Stimulated activated CD8-positive, alpha-beta memory T cell treated with anti-CD3 and anti-CD28 coated beads, Interleukin-4, amount 100 ng/mL, for 48 hours (primary cell): ENCODE measurements around the gene RBP5.

Source experiments
- DNase-seq: peaks from one replicate; pipeline ENCODE4 v3.0.0-alpha.2; 2020

Gene RBP5

DNA sequence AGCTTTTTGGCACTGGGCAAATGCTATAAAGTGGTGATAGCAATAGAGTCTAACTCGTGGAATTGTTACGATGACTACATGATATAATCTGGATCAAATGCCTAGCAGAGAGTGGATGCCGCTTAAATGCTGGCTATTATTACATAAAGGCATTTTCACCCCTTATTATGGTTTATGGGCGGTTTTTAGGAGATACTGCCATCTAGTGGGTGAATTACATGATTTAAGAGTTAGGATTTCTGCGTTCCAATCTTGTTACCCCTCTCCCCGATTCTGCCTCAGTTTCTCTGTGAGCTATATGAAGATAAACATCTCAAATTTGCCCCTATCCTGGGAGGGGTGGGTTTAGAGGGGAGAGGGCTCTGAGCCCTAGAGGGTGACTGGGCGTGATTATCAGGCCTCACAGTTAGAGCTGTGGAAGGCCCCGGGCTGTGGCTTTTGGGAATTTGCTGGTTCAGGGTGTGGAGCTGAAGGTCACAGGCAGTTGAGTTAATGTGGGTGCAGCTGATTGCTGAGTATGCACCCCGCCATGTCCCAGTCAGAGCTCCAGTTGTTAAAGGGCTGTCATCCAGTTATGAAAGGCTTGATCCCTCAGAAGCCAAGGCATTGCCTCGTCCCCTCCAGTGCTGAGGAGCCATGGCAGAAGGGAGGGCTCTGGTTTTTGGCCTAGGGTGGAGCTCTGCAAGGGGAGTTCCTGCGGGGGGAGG lies 15.9 kb upstream of the RBP5 start:
- no peak for DNase-seq

DNA sequence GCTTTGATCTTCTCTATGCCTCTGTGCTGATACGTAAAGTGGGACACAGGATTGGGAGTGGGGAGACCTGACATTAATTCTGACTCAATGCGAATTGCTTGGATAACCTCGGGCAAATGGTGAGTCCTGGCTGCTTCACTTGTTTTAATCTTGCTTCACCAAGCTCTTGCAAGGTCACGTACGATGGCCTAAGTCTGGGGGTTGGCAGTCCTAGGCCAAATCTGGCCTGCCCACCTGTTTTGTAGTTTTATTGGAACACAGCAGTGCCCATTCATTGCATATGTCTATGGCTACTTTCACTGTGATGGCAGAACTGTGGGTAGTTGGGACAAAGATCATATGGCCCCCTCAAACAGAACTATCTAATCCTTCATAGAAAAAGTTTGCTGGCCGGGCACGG lies 14.9 kb upstream of the RBP5 start:
- no peak for DNase-seq

DNA sequence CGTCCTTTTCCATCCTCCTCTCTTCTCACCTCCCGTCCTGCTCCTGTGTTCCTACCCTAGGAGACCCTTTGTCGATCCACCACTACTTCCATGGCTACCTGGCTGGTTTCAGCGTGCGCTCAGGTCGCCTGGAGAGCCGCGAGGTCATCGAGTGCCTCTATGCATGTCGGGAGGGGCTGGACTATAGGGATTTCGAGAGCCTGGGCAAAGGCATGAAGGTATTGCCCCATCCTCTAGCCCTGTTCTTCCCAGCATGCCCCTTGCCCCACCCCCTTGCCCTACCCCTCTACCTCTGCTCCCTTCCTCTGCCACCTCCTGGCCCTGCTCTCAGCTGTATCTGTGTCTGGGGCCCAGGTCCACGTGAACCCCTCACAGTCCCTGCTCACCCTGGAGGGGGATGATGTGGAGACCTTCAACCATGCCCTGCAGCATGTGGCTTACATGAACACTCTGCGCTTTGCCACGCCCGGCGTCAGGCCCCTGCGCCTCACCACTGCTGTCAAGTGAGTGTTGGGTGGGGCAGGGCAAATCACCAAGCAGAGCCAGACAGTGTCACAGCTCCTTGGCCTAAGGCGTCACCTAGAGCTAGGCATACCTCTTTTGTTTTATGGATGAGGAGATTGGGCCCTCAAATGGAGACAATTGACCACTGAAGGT lies 14.2 kb upstream of the RBP5 start:
- DNase-seq: no peak

DNA sequence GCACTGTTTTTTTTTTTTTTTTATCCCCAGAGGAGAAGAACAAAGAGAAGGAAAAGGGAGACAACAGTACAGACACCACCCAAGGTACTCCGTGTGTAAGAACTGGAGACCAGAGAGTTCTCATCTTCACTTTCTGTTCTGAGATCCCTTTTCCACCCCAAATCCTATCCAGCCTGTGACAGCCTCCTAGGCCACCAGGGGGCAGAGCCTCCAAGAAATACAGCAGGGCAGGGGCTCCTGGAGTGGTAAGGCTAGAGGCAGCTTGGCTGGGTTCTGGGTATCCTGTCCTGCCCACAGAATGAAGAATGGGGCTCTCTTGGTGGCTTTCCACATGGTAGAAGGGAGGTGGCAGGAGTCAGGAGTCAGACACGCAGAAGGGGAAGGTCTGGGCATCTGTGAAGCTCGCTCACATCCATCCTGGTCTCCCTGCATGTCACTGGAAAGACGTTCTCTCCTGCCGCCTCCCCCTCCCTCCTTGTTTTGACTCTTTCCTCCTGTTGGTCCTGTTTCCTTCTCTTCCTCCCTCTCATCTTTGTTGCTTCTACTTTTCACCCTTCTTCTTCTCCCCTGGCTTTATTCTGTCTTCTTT lies 13.5 kb upstream of the RBP5 start:
- peak; percentile 69 for DNase-seq

DNA sequence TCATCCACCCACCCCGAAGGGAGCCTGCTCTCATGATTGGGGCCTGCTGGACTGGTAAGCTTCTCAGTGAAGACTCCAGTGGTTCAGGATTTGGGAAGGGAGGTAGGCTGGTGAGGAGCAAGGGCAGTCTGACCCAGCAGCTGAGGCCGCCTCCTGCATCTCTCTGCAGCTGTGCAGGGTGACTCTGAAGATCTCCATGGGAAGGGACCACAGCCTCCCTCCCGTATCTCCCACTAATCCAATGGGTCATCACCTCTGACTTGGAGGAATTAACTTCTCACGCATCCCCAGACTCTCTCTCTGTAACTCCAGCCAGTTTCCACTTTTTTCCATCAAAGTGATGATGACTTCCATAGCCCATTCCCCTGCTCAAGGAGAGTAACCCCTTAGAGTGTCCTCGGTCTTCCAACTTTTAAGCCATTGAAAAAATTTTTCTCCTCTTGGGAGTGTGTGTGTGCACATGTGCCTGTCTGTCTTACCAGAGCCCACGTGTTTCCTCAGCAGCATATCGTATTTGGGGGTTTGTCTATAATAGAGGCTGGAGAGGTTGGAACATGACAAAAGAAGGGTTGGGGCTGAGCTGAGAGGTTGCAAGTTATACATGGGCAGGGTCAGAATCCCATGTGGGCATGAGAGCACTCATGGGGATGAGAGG lies 12.8 kb upstream of the RBP5 start:
- no peak for DNase-seq

DNA sequence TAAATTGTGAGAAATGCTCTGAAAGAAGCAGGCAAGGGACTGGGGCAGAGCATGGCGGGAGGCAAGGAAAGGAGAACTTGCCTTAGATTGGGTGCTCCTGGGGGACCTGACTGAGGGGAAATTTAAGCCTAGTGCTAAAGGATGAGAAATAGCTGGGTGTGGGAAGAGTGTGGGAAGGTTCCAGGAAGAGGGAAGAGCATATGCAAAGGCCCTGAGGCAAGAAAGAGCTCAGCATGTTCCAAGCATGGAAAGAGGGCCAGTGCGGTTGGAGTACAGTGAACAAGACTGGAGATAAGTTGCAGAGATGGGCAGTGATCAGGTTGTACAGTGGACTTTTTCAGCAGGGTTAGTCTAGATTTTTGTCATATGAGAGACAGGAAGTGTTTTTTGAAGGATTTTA lies 10.5 kb upstream of the RBP5 start:
- no peak for DNase-seq

DNA sequence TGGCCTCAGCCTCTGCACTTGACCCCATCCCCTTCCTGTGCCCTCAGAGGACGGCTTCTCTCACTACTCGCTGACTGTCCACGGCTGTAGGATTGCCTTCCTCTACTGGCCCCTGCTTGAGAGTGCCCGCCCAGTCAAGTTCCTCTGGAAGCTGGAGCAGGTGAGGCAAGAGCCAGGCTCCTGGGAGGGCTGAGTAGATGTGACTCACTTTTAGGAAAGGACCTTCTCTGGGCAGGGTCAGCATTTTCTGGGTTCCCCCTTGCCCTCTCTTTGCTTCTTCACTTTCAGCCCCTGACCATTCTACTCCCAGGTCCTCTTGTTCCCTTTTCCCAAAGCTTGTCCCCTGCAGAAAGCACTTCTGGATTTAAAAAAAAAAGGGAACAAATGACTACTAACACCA lies 9.2 kb upstream of the RBP5 start:
- no peak for DNase-seq

DNA sequence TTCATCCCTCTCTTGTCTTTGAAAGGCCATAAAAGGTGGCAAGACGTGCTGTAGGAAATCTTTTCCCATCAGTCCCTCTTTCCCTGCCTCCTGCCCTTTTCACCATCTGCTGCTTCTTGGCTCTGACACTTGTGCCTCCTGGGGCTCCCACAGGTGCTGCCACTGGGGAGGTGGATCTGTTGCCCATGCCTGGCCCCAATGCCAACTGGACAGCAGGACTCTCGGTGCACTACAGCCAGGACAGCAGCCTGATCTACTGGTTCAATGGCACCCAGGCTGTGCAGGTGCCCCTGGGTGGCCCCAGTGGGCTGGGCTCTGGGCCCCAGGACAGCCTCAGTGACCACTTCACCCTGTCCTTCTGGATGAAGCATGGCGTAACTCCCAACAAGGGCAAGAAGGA lies 8.0 kb upstream of the RBP5 start:
- no peak for DNase-seq

DNA sequence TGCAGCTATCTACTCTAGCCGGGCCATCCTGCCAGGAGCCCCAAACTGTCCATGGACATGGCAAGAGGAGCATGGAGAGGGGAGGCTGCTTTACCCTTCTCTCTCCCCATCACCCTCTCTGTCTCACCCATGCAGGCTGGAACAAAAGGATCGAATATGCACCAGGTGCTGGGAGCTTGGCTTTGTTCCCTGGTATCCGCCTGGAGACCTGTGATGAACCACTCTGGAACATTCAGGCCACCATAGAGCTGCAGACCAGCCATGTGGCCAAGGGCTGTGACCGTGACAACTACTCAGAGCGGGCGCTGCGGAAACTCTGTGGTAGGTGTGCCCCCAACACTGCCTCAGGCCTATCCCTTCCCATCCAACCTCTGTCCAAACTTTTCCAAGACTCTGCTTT lies 7.4 kb upstream of the RBP5 start:
- no peak for DNase-seq

DNA sequence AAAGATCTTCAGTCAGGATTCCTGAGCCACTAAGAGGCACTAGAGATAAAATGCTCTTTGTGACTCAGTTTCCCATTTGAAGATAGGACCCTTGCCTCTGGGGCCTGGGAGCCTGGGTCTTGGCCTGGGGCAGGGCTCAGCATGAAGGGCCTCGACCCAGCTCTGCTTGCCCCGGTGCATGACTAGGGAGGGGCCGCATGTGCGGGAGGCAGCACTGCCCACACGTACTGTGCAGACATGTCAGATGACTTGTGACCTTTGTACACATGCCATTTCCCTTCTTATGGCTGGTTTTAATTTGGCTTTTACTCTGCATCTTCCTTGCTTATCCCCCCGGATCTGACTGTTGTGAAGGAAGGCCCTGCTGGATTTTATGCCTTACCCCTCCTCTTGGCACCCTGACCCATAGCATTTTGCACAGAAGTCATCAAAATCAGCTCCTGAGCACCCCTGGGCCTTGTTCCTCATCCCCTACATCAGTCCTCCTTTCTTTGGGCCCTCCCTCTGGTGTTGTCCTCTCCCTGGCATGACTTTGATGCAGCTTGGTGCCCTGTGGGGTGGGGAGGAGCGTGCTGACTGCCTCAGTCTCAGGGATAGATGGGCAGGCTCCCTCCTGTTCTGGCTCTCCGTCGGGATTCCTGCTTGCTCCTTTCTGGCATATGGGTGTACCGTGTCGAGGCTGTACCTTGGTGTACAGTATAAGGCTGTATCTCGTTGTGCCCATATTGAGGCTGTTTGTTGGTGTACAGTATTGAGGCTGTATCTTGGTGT lies 5.9 kb upstream of the RBP5 start:
- DNase-seq: no peak

DNA sequence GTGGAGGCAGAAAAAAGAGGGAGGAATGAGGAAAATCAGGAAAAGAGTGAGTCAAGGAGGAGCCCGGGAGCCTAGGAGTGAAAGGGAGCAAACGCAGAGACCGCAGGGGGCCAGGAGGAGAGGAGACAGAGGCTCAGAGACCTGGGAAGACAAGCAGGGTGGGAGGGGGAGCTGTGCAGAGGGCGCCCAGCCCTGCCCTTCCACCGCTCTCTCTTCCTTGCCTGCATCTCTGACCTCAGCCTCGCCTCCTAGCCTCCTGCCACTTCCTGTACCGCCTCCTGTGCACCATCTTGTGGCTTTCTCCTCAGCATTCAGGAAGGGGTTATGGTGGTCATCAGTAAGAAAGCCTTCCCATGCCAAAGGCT lies 2.8 kb upstream of the RBP5 start:
- peak; percentile 51 for DNase-seq

DNA sequence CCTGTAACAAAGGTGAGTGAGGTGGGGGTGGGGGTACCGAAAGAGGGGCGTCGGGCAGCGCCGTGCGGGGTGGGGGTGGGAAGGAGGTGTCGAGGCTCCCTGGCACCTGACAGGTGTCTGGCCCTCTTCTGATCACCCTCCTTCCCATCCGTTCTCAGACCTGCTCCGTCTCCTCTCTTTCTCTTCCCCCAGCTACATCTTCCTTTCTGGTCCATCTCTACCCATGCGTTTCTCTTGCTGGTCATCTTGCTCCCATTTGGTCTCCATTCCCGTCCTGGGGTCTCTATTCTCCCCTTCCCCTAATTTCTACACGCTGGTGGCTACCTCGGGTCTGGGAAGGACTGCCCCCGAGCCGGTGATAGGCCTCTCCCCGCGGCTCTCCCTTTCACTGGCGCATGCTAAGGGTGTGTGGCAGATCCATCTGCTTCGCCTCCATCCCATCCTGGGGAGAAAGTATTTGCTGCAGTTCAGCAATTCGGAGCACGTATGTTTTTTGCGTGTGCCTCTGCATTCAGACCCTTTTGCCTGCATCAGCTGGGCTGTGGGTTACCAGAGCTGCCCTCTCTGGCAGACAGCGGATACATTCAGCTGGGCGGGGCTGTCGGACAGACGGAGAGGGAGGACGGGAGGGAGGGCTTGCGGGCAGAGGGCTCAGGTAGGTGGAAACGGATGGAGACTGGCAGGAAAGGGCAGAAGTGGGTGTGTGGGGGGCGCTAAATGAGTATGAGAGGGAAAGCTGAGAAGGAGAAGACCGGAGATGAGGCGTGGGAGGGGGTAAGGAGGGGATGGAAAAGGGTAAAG lies 2.2 kb upstream of the RBP5 start:
- peak; percentile 74 for DNase-seq

DNA sequence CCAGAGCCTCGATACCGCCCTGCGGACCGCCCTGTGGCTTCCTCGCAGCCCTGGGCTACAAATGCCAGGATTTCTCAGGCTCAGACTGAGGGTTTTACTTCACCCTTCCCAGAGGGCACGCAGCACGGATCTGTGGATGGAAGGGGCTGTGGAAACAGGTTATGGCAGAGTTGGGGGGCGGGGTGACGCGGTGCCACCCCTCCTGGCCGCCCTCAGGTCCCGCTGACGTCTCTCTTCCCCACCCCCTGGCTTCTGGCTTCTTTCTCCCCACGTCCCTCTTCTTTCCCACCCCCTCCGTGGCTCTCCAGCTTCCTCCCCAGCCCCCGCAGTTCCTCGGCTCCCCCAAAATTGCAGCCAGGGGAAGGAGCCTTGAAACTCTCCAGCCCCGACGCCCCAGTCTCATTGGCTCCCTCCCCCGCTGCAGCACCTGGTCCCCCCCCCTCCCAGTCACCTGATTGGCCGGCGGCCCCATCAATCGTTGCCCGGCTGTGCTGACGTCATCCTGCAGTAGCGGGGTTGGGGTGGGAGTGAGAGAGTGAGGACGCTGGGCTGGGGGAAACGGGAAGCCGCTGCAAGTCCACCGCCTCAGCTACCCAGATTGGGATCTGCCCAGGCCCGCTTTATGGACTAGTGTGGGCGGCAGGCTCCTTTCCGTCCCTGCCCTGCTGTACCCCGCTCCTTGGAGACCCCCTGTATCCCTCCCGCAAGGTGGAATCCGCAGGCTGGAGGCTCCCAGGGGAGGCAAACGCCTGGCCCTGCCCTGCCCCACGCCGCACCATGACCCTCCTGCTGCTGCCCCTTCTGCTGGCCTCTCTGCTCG lies 1.4 kb upstream of the RBP5 start, which contains the start of gene CLSTN3:
TSS of gene CLSTN3 (plus strand) at position 500 of the 820 bp plus-strand sequence. CDS start at position 778, 278 bp downstream.
- DNase-seq: peak; percentile 89

DNA sequence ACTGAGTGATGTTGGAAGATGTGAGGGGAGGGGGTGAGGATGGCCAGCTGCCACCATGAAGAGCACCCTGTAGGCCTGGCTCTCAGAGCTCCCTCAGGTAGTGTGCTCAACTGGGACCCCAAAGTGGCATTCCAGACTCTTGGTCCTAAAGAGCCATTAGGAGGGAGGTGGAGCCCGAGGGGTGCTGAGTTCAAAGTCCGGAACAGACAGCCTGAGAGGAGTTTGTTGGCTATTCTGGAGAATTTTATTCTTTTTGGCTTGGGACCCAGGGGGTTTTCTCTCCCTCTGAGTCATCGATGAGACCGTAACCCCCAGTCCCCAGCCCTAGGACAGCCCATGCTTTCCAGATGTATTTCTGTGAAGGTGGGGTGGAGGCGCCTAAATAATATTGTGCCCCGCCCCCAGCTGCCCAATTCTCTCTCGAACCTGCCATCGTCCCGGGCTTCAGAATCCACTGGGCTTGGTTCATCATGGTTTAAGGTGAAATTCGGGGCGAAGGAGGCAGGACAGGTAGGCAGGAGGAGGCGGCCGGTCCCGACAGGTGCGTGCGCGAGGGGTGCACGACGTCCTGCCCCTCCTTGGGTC lies 690 bp upstream of the RBP5 start:
- no peak for DNase-seq

DNA sequence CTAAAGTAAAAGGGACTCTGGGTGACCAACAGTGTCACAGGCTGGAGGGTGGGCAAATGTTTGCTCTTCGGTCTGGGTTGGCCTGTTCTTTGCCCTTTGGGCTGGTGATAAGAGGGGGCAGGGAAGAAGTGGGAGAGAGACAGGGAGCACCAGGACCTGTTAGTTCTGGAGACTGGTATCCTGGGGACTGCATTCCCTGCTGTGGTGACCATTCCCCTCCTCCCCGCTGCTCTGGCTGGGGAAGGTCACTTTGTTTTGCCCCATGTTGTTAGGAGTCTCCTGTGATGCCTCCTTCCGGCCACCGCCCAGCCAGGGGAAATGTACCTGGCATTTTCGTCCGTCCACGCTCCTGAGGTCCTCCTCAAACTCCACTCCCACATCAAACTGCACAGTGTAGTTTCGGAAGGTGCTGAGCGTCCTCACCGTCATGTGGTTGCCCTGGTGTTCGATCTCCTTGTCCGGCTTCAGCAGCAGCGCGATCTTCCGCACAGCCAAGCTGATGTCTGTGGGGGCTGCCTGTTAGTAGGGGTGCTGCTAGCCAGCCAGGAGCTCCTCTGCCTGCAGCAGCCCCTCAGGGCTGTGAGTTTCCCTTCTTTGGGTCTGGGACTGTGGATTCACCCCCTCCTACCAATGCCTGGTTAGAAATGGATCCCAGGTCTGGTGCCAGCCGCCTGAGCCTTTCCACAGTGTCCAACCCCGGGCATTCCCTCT lies 618 bp downstream of the RBP5 start:
- DNase-seq: no peak

DNA sequence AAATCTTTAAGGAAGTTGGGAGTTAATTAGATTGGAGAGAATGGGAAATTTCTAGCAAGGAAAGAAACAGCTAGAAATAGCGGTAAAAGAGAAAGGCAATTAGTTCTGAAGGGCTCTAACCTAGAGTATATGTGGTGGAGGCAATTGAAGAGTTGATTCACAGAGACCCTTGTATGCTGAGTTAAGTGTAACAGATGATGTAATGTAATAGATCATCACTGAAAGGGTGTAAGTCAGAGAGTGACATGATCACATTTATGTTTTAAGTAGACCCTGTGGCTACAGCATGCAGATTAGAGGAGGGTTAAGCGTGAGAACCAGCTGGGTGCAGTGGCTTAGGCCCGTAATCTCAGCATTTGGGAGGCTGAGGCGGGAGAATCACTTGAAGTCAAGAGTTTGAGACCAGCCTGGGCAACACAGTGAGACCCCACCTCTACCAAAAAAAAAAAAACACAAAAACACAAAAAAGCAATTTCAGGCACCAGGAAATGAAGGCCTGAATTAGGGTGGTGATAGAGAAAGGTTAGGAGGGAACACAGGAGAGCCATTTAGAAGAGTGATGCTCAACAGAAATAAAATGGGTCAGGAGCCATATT lies 3.0 kb downstream of the RBP5 start:
- no peak for DNase-seq

DNA sequence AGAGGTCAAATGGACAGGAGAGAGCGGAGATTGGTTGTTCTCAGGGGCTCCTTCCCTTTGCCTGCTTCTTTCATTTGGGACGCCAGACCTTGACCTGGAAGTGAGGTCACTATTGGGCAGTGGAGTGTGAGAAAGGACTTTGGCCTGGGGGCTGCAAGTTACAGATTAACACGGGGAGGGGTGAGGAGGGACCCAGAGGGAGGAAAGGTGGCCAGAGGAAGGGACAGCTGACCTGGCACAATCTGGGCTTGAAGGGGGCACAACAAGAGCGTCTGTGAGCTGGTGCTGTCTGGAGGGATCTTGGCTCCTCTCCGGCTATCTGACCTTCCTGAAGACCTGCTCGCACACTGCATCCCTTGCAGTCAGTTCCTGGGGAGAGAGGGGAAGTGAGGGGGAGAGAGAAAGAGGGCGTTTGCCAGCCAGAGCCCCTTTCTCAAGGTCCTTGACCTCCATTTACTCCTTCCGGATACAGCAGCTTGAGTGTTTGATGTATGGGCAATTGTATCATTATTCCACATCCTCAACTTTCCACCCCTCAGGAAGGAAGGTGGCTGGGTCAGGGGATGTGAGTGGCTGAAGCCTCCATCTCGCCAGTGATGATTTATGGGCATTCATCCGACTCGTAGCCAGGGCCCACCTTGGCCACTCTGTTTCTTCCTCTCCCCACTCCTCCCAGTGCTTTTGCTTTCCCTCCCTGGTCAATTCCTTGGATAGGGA lies 4.7 kb downstream of the RBP5 start:
- DNase-seq: no peak

DNA sequence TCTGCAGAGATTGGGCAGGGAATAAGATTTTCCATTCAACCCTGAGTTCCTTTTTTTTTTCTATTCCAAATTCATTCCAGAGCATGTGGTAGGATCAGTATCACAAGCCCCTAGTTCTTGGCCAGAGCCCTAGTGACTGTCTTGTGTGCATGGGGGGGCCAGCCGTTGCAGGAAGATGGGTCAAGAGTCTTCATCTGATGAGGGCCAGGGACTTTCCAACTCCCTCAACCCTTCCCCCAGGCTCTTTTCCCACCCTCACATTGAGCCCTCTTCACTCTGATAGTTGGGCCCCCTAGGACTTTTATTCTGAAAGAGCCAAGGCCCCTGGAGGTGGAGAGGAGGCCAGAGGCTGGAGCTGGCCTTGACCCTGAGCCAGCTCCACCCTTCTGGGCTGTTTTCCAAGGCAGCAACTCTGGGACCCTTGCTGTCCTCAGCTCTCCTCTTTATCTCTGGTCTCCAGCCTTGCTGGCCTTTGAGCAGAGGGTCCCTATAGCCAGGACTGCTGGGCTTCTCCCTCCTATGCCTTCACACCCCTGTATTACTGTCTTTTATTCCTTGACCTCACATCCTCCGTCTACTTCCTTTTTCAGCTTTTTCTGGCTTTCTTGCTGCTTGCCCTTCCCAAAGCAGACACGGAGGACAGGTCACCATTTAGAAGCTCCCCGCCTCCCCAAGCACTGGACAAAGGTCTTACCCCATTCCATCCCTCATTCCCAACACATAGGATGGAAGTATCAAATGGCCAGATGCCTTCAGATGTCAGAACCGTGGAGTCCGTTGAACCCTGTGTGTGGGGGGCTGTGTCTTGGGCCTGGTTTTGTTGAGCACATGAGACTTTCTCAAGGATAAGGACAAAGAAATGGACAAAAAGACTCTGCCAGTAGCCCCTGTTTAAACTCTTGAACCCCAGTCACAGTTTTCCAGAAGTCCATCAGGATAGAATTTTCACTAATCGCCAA lies 5.6 kb downstream of the RBP5 start:
- no peak for DNase-seq
